Measurements from ENCODE around the gene GUCA2B.

The GUCA2B gene

DNA sequence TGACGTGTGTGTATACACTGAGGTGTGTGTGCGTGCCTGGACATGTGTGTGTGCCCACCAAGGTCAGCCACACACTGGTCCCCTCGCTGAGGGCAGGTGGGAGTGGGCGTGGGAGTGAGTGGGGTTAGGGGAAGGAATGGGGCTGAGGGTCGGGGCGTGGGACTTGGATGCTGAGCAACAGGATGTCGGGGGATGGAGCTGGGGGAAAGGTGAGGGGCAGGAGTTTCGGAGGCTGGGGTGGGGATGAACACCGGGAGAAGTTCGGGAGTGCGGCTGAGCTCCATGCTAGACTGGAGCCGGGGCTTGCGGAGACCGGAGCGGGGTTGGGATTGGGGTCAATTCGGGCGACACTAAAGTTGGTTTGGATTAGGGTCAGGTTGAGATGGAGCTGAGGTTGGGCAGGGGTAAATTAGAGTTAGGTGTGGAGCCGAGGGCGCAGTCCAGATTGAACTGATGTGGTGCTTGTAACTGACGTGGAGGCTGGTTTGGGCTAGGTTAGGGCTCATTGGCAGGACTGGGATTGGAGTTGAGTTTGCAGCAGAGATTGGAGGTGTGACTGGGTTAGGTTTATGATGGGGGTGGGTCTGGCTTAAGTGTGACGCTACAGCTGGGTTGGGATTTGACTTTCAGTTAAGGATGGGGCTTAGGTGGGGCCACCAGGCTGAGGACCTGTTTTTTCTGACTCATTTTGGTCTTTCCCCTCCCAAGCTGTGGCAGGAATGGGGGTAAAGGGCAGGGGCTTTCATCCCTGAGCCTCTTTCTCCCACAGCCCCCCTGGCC is 14.6 kb downstream of the GUCA2B start:
- no peak for DNase-seq (ENCODE audit: low spot score)

DNA sequence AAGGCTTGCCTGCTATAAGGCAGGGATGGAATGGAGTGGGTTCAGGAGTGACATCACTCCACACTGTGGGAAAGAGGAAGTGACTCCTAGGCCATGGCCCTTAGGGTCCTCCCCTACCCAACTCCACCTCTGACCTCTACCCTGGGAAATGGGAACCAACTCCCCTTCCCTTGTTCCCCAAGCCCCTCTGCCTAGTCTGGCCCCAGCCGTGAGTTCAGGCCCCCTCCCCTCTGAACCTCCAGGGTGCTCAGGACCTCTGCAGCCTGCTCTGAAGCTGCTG is 15.1 kb downstream of the GUCA2B start:
- DNase-seq (ENCODE audit: low spot score) = no peak

GRCh38 chr1:42168763-42169162 is 15.6 kb downstream of the GUCA2B start:
- DNase-seq (ENCODE audit: low spot score) = no peak

DNA sequence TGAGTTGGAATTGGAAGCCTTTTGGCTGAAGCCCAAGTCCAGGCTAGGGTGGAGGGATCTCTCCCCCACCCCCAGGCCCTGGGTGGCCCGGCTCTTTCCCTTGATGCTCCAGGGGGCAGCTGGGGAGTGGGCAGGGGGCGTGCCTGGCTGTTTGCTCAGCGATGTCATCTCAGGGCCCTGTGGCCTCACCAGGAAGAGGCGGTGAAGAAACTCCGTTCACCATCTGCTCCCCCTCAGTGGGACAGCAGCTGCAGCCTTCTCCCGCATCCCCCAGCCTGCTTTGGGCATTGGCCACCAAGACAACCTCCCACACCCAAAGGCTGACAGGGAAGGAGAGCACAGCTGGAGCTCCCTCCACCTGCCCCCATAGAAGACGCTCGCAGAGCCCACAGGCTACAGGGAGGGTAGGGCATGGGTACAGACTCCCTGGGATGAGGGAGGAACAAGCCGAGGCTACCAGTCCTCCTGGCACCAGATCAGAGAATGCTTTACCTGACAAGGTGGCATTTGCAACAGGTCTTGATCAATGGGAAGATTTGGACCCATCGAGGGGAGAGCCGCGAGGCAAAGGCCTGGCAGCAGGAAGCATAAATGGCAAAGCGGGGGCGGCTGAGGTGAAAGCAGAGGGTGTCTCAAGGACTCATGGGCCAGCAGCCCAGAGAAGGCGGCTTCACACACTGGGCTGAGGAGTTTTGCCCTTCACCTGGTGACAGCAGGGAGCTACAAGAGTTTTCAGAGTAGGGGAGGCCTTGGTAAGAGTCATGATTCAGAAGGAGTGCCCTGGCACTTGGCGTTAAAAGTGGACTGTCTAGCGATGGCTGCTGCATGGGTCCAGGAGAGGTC is 17.8 kb downstream of the GUCA2B start:
- DNase-seq (ENCODE audit: low spot score) = no peak

GRCh38 chr1:42171679-42172266 is 18.6 kb downstream of the GUCA2B start:
- no peak for DNase-seq (ENCODE audit: low spot score)

DNA sequence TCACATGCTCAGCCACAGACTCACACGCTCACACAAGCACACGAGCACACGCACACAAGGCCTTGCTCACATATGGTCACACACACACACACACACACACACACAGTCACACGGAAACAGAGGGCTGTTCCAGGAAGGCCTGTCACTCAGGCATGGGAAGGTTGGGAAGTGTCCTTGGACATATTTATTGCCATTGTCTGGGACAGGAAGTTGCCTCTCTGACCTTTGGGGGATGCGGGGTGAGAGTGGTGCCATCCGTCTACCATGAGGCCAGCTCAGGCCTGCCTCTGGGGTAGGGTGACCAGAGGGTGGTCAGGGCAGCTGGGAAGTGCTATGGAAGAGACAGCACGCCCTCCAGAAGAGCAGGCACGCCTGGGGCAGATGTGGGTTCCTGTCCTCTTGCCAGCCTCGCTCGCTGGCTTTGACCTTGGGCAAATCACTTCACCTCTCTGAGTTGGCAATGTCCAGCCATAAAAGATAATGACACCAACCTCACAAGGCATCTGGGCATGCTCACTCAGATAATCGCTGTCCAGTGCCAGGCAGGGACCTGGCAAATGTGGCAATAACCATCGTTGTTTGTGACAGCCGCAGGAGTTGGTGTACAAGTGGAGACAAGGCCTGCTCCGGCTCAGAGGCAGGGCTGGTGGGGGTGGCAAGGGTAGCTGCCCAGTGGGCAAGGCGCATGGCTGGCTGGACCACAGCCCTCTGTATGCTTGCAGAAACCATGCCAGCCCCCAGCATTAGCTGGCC is 19.3 kb downstream of the GUCA2B start:
- DNase-seq (ENCODE audit: low spot score) = no peak

- peak; percentile 50 for DNase-seq (ENCODE audit: low spot score)
Measured at GRCh38 chr1:42173155-42173933, 20.1 kb downstream of the GUCA2B start.

DNA sequence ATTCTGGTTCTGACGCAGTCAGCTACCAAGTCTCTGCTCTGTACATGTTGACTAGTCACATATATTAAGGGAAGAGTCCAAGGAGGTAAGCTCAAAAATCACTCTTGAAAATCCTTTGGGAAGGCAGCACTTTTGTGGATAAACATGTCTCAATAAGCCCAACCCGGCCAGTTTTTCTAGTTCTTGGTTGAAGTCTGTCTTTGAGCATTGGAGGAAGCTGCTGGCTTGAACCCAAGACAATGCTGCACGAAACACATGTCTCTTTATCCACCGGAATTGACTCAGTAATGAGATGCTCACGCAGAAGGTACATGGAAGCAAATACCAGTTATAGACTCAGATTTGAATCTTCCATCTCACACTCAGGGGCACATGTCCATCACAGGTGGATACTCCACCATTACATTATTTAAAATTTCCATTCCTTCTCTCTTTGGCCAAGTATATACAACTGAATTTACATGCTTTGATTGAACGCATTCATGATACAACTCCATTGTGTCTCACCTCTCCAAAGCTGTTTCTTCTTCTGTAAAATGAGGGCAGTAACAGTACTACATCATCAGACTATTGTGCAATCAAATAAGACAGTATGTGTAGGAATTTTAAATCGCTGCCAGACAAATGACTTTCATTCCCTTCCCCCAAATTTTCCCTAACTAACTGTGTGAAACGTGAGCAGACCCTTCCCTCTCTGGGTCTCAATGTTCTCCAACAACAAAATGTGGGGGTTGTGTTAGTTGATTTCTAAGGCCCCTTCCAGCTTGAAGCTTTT is 20.9 kb downstream of the GUCA2B start:
- DNase-seq (ENCODE audit: low spot score) = no peak

DNA sequence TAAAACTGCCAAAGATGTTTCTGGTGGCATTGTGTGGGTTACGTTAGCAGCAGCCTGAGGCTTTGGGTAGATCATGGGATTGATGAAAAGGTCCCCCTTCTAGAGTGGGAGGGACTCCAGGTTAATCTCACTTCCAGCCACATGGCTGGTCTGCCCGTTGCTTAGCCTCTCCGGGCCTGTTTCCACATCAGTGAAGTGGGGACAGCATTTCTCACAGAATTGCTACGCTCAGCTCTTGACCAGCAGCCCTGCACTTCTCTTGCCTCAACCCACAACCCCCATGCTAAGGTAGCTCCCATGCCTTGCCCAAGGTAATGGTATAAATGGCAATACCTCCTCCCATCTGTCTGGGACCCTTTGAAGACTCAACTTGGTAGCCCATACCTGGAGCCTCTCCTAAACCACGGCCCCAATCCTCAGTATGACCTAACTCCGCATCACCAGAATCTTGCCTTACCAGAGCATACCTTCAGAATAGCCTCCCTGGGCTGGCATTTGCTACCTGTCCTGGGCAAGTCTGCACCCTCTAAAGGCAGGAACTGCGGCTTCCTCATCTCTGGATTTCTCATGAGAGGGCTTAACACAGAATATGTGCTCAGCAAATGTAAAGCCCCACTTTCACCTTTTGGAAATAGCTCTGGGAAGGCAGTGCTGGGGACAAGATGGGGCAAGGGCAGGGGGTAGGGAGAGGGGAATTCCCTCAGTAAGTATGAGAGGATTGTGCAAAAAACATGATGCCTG is 22.3 kb downstream of the GUCA2B start:
- DNase-seq (ENCODE audit: low spot score) = no peak

DNA sequence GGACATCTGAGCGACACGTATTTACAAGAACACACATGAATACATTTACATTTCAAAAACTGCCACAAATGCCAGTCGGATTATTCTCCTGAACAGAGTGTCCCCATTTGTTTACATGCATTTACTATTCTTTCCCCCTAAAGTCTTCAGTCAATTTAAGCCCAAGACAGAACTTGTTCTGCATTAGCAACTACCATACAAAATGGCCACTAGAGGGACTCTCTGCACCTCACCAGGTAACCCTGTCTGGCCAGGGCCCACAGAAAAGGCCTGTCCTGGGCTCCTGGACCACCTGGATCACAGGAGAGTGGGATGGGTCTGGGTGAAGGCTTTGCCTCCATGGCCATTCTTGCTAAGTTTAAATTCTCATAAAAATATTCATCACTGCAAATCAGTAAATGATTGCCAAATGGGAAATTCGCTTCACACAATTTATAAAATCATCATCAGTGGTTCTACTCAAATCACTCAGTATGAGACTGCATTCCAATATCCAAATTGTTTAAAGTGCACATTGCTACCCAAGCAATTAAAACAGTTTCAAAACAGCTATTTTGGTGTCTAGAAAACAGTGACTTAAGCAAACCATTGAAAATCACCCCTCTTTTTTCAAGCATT is 23.8 kb downstream of the GUCA2B start:
- peak; percentile 60 for DNase-seq (ENCODE audit: low spot score)

DNA sequence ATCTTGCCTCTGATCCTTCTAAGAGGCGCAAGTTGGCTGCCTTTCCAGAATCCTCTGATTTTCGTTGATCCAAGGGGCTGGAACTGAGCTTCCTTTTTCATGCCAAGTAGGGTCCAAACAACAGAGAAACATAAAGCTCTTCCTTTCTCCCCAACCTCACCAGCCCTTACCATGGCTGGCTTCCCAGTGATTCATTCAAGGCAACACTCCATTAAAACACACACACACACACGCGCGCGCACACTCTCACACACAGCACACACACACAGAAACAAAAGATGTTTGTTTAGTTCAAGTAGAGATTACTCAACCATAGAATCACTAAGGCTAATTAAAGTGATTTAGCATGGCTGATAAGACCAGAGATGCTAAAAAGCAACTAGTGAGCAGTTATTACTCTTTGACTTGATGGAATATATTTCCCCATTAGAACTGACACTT is 24.4 kb downstream of the GUCA2B start:
- DNase-seq (ENCODE audit: low spot score) = no peak

DNA sequence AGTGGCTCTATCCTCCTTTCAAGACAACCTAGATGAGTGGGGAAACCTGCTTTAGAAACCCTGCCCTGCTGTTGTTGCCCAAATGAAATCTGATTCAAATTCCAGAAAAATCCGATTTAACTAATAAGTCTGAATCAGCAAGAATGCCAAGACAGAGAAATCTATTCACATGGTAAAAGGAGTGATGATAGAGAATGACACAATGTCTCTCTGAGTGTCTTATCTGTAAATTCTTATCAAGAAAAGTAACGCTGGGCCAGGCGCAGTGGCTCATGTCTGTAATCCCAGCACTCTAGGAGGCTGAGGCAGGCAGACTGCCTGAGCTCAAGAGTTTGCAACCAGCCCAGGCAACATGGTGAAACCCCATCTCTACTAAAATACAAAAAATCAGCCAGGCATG is 25.0 kb downstream of the GUCA2B start:
- DNase-seq (ENCODE audit: low spot score) = no peak

DNA sequence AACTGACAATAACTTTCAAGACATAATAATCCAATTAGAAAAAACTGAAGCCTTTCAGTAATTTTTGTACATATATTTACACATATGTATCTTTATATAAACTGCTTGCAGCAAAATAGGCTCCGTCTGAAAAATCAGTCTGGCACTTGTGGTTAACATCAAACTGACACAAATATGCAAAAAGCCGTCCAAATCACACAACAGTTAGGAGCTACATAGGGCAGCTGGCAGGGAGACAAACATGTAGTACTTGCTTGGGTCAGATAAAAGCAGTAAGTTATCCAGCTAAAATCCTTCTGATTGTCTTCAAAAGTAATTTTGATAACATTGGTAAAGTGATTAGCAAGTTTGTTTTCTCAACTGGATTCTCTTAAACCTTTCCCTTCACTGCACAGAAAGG is 26.1 kb downstream of the GUCA2B start:
- no peak for DNase-seq (ENCODE audit: low spot score)

- DNase-seq (ENCODE audit: low spot score) = no peak
Measured at GRCh38 chr1:42179900-42180329, 26.7 kb downstream of the GUCA2B start.

GRCh38 chr1:42181687-42182086 is 28.5 kb downstream of the GUCA2B start:
- no peak for DNase-seq (ENCODE audit: low spot score)

GRCh38 chr1:42183210-42183956 is 30.2 kb downstream of the GUCA2B start:
- no peak for DNase-seq (ENCODE audit: low spot score)

DNA sequence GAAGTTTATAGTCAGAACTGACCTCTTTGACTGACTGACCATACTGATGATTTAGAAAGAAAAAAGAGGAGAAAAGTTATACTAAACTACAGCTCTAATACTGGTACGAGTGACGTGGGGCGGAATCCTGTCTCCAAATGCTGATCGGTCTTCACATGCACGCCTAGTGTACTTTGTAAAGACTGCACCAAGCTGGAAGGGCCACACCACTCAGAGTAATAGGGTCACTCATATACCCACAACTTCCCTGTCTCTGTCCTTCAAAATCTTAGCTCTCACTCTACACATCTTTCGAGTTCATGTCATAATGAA is 30.7 kb downstream of the GUCA2B start:
- no peak for DNase-seq (ENCODE audit: low spot score)

- no peak for DNase-seq (ENCODE audit: low spot score)
Measured at GRCh38 chr1:42184616-42185015, 31.4 kb downstream of the GUCA2B start.

GRCh38 chr1:42186152-42186551 is 32.9 kb downstream of the GUCA2B start:
- no peak for DNase-seq (ENCODE audit: low spot score)

Measured in HuH-7.5 (cell line).